Cardiac fibroblast (primary cell): ENCODE measurements around the gene PTPRG.
A peak's percentile ranks its signal among the peaks of the same experiment; 100 is the strongest.

Source experiments
- DNase-seq, 2 donors: peaks; one replicate each; pipeline versions ENCODE4 v3.0.0 to v3.0.0-alpha.2; 2010; ENCODE audit warnings: low read depth in 2 of 2
- H3K4me3 ChIP-seq, 2 donors: replicated peaks in 1 of 2; 1 replicate in 1 of 2; 2 replicates in 1 of 2; pipeline ENCODE4 v1.5.1; 2011; ENCODE audit warnings: low read depth in 2 of 2, low read length in 2 of 2, mild to moderate bottlenecking in 2 of 2, moderate library complexity in 1 of 2
- TF ChIP-seq, protein P1 (sequence below): IDR thresholded peaks from one replicate; pipeline ENCODE4 v1.5.1; 2011; ENCODE audit warnings: low read depth, mild to moderate bottlenecking, low read length, inconsistent platforms

PTPRG gene

DNA sequence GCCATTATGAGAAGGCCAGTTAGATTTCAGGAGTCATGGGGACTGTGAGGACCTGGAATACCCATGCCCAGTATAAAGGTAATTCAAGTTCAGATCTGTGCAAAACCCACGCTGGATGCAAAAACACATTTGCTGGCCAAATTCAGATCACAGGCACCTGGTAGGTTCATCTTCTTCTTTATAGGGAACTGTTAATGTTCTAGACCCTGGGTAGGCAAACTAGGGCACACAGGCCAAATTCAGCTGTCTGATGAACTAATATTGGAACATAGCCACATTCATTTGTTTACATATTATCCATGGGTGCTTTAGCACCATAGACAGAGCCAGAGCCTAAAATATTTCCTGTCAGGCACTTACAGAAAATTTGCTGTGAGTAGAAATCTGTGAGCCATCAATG, 241.4 kb downstream of the PTPRG start:
- no peak for DNase-seq
- TF ChIP-seq, protein P1, sequence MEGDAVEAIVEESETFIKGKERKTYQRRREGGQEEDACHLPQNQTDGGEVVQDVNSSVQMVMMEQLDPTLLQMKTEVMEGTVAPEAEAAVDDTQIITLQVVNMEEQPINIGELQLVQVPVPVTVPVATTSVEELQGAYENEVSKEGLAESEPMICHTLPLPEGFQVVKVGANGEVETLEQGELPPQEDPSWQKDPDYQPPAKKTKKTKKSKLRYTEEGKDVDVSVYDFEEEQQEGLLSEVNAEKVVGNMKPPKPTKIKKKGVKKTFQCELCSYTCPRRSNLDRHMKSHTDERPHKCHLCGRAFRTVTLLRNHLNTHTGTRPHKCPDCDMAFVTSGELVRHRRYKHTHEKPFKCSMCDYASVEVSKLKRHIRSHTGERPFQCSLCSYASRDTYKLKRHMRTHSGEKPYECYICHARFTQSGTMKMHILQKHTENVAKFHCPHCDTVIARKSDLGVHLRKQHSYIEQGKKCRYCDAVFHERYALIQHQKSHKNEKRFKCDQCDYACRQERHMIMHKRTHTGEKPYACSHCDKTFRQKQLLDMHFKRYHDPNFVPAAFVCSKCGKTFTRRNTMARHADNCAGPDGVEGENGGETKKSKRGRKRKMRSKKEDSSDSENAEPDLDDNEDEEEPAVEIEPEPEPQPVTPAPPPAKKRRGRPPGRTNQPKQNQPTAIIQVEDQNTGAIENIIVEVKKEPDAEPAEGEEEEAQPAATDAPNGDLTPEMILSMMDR = no peak
- no peak overlapping the region for H3K4me3 ChIP-seq

DNA sequence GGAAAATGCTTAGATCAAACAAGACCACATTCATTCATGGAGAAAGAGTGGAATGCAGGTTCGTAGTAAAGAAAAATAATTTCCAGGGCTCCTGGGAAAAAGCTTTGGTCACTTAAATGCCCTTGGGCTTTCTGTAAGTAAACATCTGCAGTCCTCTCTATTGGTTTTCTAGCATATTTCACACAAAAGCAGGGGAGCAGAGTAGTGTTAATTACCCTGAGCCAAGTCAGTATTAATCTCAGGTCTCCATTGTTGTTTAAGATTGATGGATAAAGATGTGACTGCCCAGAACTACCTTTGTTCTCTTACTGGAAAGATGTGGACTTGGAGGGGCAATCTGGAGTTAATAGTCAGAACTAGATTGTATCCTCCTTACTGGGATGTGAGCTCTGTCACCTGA, 242.6 kb downstream of the PTPRG start:
- TF ChIP-seq, protein P1 = no peak
- no peak for DNase-seq
- H3K4me3 ChIP-seq = no peak overlapping the region

DNA sequence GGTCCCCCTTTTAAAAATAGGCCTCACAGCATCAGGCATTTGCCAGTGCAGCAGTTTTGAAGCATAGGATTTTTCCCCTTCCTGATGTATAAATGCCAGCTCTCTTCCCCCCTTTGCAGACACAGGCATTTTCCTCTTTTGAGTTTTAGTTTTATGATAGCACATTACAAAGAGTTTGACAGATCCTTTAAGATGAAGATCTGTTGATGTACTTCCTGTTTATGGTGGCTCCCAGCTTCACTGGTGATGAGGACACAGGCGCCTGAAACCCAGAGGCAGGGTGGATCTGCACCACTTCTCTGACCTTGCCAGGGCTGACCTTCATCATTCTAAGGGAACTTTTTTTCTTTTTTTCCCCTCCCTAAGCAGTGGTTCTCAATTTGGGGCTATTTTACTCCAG, 243.4 kb downstream of the PTPRG start:
- H3K4me3 ChIP-seq = no peak overlapping the region
- no peak for DNase-seq
- TF ChIP-seq, protein P1 = no peak

DNA sequence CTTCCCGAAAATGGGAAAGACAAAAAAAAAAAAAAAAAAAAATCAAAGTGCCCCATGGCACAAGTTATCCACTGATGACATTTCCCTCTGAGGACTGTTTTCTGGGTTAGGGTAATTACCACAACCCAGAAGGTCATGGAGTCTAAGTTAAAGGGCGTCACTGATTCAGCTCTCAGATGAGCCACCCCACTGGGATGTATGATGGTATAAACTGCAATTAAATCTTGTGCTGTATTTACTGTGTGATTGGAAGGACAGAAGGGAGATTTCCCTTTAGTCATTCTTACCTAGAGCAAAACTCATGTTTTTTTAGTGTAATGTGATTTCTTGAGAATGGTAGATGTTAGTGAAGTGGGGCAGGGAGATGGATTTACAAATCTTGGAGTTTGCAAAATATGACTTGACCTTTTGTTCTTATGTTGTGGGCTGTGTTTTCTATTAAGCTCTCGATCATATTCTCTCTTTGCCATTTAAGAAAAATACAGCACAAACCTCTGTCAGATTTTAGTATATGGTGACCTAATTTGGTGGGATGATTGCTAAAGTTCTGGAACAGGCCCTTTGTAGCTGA, 244.2 kb downstream of the PTPRG start:
- peak; percentile 41 to 54 for DNase-seq
- H3K4me3 ChIP-seq = no peak overlapping the region
- TF ChIP-seq, protein P1 = no peak

DNA sequence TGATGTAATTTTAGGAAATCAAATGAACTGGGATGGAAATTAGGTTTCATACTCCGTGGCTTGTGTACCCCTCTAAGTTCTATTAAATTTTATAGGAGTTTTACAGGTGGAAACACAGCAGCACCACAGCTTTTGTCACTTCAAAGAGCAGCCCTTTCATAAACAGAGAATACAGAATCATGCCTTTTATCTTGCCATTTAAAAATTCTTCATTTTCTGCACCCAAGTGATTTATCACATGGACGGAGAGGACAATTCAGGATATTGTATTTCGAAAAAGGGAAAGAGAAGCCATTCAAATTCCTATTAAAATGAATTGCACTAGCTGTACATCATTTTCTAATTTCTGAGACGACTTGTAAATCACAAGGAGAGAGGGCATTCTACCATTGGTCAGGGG, 245.4 kb downstream of the PTPRG start:
- TF ChIP-seq, protein P1 = no peak
- no peak for DNase-seq
- no peak overlapping the region for H3K4me3 ChIP-seq

DNA sequence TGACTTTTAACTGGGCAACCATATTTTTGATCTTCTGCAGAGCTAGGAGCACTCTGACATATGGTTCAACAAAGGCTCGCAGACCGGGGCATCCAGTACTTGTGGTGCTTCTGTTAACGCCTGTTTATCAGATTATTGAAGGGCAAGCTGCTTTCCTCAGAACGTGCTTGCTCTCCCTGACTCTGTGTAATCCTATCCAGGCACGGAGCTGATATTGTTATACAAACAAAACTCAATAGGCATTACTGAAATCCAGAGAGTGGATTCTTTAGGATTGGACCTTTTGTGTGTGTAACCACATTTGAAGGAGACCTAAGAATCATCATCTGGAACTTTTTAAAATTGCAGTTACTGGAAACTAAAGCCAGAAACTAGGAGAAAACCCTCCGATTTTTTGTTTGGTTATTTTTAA, 246.5 kb downstream of the PTPRG start:
- no peak overlapping the region for H3K4me3 ChIP-seq
- DNase-seq = peak in 1 of 2 donors; percentile 68
- TF ChIP-seq, protein P1 = no peak

DNA sequence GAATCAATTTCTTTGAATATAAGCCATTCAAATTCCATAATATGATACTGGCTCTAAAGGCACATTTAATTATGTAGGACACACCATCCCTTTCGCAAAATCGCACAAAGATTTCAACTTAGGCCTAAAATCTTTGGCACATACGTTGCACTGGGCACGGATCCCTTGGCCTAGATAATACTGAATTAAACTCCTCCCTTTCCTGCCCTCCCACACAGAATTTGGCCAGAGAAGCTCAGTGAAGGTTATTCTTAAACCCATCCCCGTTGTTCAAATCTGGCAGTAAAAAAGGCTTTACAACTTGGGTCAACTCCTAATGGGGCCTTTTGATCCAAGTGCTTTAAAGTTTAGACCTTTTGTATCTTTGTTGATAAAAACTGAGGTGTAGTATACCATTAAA, 247.2 kb downstream of the PTPRG start:
- TF ChIP-seq, protein P1 = no peak
- no peak overlapping the region for H3K4me3 ChIP-seq
- DNase-seq = peak; percentile 39 to 93
